ENCODE measurements around the gene HOXA2. TPM values are rescaled to one million over a fixed set of nuclear protein-coding genes. Genes with fewer than 3 reads are reported as not detected.

The HOXA2 gene
- total and polyA plus RNA-seq, 2 of the 13 experiments (the other 11 are each of a cell fraction or from before 2014, with no cell fraction given): 0.22 to 0.29 TPM

DNA sequence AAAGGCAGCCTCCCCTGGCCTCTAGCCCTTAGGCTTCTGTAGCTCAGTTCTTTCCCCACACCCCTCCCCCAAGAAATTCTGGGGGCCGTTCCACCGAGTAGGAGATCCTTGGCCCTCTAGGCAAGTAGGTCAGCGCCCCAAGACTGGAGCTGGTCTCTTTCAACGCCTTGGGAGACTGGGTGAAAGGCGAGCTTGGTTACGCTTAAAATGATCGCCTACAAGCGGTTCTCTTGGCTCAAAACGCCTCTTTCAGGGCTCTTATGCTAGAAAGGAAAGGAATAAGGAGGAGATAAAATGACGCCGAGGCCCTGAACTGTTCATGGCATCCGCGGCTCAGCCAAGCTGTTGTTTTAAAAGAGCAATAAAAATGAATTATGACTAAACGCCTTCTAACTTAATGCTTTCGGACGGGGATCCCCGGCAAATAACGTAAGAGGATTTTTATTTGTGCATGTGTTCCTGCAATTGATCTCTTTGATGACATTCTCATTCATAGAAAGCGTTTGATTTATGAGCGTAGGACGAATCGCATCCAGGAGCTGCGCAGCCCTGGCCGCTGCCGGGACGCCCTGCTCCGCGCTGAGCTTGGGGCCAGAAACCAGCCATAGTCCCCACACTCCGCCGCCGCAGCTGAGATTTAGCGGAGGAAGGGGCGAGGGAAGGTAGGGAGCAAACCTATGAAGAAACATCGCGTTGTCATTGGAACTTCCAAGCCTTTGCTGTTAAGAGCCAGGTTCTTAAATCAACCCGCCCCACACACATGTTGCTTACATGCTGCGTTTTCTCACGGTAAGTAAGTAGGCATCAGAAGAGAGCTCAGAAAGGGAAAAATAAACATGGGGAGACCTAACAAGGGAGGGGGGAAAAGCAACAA, 3.7 kb downstream of the HOXA2 start:
- ChIA-PET CTCF (ENCODE audit: low intra/inter-chr PET ratio, low total read pairs) (no interaction called here), POLR2A (interaction anchor here (1.6 kb wide), 1 partner anchor 23 kb away, joined by 9 read pairs; no protein-coding TSS in a partner anchor)
- no peak overlapping the region for H3K4me3 ChIP-seq (replicated peaks in 1 of 3; ENCODE audit: insufficient read depth in 1 of 3, low read depth in 2 of 3, low read length in 3 of 3)
- H3K79me2 ChIP-seq (ENCODE audit: insufficient read depth, low read length): no peaks in the 10 kb centered on the region
- BruUV-seq (replicated peaks): no TSS peak
- no peaks in the 10 kb centered on the region for H3K36me3 ChIP-seq (replicated peaks in 1 of 2; ENCODE audit: control insufficient read depth in 1 of 2, insufficient read depth in 2 of 2, low read length in 2 of 2)
- no peaks in the 10 kb centered on the region for H3K27me3 ChIP-seq (ENCODE audit: control insufficient read depth in 1 of 2, insufficient read depth in 2 of 2, low read length in 2 of 2)
- DNase-seq (ENCODE audit: low spot score) (no peak), ATAC-seq (no peak), FAIRE-seq (no peak)
- H2AFZ ChIP-seq (ENCODE audit: low read length): no peak overlapping the region
- 92% methylated on average over 38 of the region's 38 CpGs for WGBS (ENCODE audit: low lambda C conversion rate)
- in situ Hi-C loops (cut with HindIII; ENCODE audit: extremely low pct_ligation_motif_present, low pct_unique_long_range_greater_than_20kb) (no loop called here), intact Hi-C loops (cut with micrococcal nuclease; ENCODE audit: unreplicated experiment) (no loop called here)
- H3K27ac ChIP-seq (ENCODE audit: extremely low read length, insufficient read depth, low read length): no peak overlapping the region
- no peak for TF ChIP-seq SCMH1 (CRISPR knock-in tag; IDR thresholded peaks at IDR 0.05; ENCODE audit: borderline replicate concordance)
- no peak for TF ChIP-seq ZNF441 (CRISPR knock-in tag; IDR thresholded peaks at IDR 0.05; ENCODE audit: borderline replicate concordance)
- TF ChIP-seq ZNF589 (CRISPR knock-in tag; conservative IDR thresholded peaks at IDR 0.05): no peak
- no peak for TF ChIP-seq ZNF432 (CRISPR knock-in tag; IDR thresholded peaks at IDR 0.05; ENCODE audit: borderline replicate concordance)
- no peak for TF ChIP-seq PRMT3 (CRISPR knock-in tag; IDR thresholded peaks at IDR 0.05; ENCODE audit: borderline replicate concordance, low read depth)
- TF ChIP-seq KDM3A (CRISPR knock-in tag; IDR thresholded peaks at IDR 0.05; ENCODE audit: low read depth): no peak
- no peak for TF ChIP-seq HIVEP1 (CRISPR knock-in tag; IDR thresholded peaks at IDR 0.05)
- TF ChIP-seq HNRNPK (IDR thresholded peaks at IDR 0.05; ENCODE audit: low read depth, low read length, poor library complexity, severe bottlenecking): no peak
- no peak for TF ChIP-seq HOXA7 (CRISPR knock-in tag; IDR thresholded peaks at IDR 0.05)
- no peak for TF ChIP-seq ZNF354B (CRISPR knock-in tag; IDR thresholded peaks at IDR 0.05)
- no peak for TF ChIP-seq ZBTB8A (CRISPR knock-in tag; IDR thresholded peaks at IDR 0.05; ENCODE audit: borderline replicate concordance, low read depth)
- TF ChIP-seq, protein P1, sequence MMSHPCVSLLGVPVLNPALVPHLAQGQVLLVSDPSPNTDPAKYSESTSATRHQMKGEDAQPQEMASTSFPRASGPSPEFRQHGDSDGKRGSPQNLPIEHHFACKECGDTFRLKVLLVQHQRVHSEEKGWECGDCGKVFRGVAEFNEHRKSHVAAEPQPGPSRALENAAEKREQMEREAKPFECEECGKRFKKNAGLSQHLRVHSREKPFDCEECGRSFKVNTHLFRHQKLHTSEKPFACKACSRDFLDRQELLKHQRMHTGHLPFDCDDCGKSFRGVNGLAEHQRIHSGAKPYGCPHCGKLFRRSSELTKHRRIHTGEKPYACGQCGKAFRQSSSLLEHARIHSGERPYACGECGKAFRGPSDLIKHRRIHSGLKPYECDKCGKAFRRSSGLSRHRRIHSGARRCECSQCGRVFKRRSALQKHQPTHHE (CRISPR knock-in tag; IDR thresholded peaks at IDR 0.05; ENCODE audit: borderline replicate concordance): no peak
- TF ChIP-seq MED8 (CRISPR knock-in tag; IDR thresholded peaks at IDR 0.05; ENCODE audit: insufficient replicate concordance): no peak
- H3K4me2 ChIP-seq (ENCODE audit: low read depth, low read length): no peak overlapping the region
- no peaks in the 10 kb centered on the region for H3K9me3 ChIP-seq (ENCODE audit: low read length)
- H3K9ac ChIP-seq (ENCODE audit: insufficient read depth, low read depth, low read length): no peak overlapping the region
- H4K20me1 ChIP-seq (ENCODE audit: insufficient read depth, low read length): no peaks in the 10 kb centered on the region
- peaks cover 12% of the 10 kb centered on the region; the same call in 1 of the 2 replicates for H3K4me1 ChIP-seq (ENCODE audit: insufficient read depth, low read length)

Measured in HepG2 (cell line).